ENCODE measurements around the gene SACM1L. TPM values are rescaled to one million over a fixed set of nuclear protein-coding genes. Genes with fewer than 3 reads are reported as not detected.
"Not testable (repeated sequence)": the region's sequence is repeated elsewhere in the genome, so short reads cannot be mapped to it uniquely, and the experiment has no call there.

SACM1L gene
- total RNA-seq, 1 experiment from 2014 or later: 51.0 TPM

GRCh38 chr3:45746777-45747622 lies 57.8 kb downstream of the SACM1L start:
- intact Hi-C loops (cut with micrococcal nuclease; ENCODE audit: unreplicated experiment): no loop called here
- no peaks in the 10 kb centered on the region for H3K9me3 ChIP-seq
- CTCF ChIA-PET: interaction anchor here (0.7 kb wide), 1 partner anchor 14 kb away, joined by 3 read pairs; no protein-coding TSS in a partner anchor
- no peak for DNase-seq
- Mint-ChIP-seq H3K9me3 (ENCODE audit: unreplicated experiment) (no peaks in the 10 kb centered on the region), H3K27me3 (ENCODE audit: insufficient read depth, unreplicated experiment) (no peaks in the 10 kb centered on the region), H3K36me3 (ENCODE audit: insufficient read depth, unreplicated experiment) (peaks cover 29% of the 10 kb centered on the region), H3K4me3 (ENCODE audit: unreplicated experiment) (no peak overlapping the region), H3K27ac (ENCODE audit: unreplicated experiment) (no peak overlapping the region), H3K4me1 (ENCODE audit: low read depth, unreplicated experiment) (peaks cover 6% of the 10 kb centered on the region)
- no peak for TF ChIP-seq CTCF (IDR thresholded peaks at IDR 0.05; ENCODE audit: insufficient read depth in 1 of 2, low read depth in 1 of 2, low read length in 1 of 2, severe bottlenecking in 1 of 2, unreplicated experiment in 1 of 2)
- no peak overlapping the region for H3K4me3 ChIP-seq (ENCODE audit: low read depth, low read length)
- POLR2A ChIA-PET: no interaction called here
- H3K36me3 ChIP-seq (ENCODE audit: control insufficient read depth, insufficient read depth, low read length): no peaks in the 10 kb centered on the region; the same call in 1 of the 2 replicates
- H3K4me1 ChIP-seq: no peaks in the 10 kb centered on the region
- no peaks in the 10 kb centered on the region for H3K27me3 ChIP-seq (replicated peaks; ENCODE audit: control insufficient read depth, insufficient read depth, low read length)
- no TSS peak for BruUV-seq (replicated peaks)

- BruUV-seq (replicated peaks): no TSS peak
- no peak overlapping the region for H3K27ac Mint-ChIP-seq (ENCODE audit: unreplicated experiment)
- H3K4me3 Mint-ChIP-seq (ENCODE audit: unreplicated experiment): no peak overlapping the region
These were observed 58.9 kb downstream of the SACM1L start for GRCh38 chr3:45748068-45748467.

GRCh38 chr3:45749036-45749600 lies 59.9 kb downstream of the SACM1L start:
- H3K9me3 Mint-ChIP-seq (ENCODE audit: unreplicated experiment); H3K27me3 ChIP-seq (replicated peaks; ENCODE audit: control insufficient read depth, insufficient read depth, low read length); H3K4me1 Mint-ChIP-seq (ENCODE audit: low read depth, unreplicated experiment); H3K36me3 ChIP-seq (ENCODE audit: control insufficient read depth, insufficient read depth, low read length); H3K4me1 ChIP-seq; H3K4me3 Mint-ChIP-seq (ENCODE audit: unreplicated experiment); CTCF ChIA-PET; H3K27me3 Mint-ChIP-seq (ENCODE audit: insufficient read depth, unreplicated experiment); H3K27ac Mint-ChIP-seq (ENCODE audit: unreplicated experiment); POLR2A ChIA-PET; BruUV-seq (replicated peaks); H3K9me3 ChIP-seq; intact Hi-C loops (cut with micrococcal nuclease; ENCODE audit: unreplicated experiment); H3K4me3 ChIP-seq (ENCODE audit: low read depth, low read length); DNase-seq: not testable (repeated sequence)
- H3K36me3 Mint-ChIP-seq (ENCODE audit: insufficient read depth, unreplicated experiment): peaks cover 21% of the 10 kb centered on the region

More at GRCh38 chr3:45748068-45748467, 58.9 kb downstream of the SACM1L start:
- intact Hi-C loops (cut with micrococcal nuclease; ENCODE audit: unreplicated experiment): no loop called here
- Mint-ChIP-seq H3K4me1 (ENCODE audit: low read depth, unreplicated experiment) (peaks cover 6% of the 10 kb centered on the region), H3K9me3 (ENCODE audit: unreplicated experiment) (no peaks in the 10 kb centered on the region), H3K36me3 (ENCODE audit: insufficient read depth, unreplicated experiment) (peaks cover 22% of the 10 kb centered on the region), H3K27me3 (ENCODE audit: insufficient read depth, unreplicated experiment) (no peaks in the 10 kb centered on the region)
- no peak for DNase-seq
- ChIA-PET POLR2A (no interaction called here), CTCF (interaction anchor here (0.7 kb wide), 1 partner anchor 13 kb away, joined by 3 read pairs; no protein-coding TSS in a partner anchor)
- no peak overlapping the region for H3K4me3 ChIP-seq (ENCODE audit: low read depth, low read length)
- H3K36me3 ChIP-seq (ENCODE audit: control insufficient read depth, insufficient read depth, low read length): no peaks in the 10 kb centered on the region; the same call in 1 of the 2 replicates
- no peaks in the 10 kb centered on the region for H3K4me1 ChIP-seq
- H3K9me3 ChIP-seq: no peaks in the 10 kb centered on the region
- H3K27me3 ChIP-seq (replicated peaks; ENCODE audit: control insufficient read depth, insufficient read depth, low read length): no peaks in the 10 kb centered on the region
- no peak for TF ChIP-seq CTCF (IDR thresholded peaks at IDR 0.05; ENCODE audit: insufficient read depth in 1 of 2, low read depth in 1 of 2, low read length in 1 of 2, severe bottlenecking in 1 of 2, unreplicated experiment in 1 of 2)

Measured in Caco-2 (cell line).